ENCODE data around the gene PRMT3. TPM values are rescaled to one million over a fixed set of nuclear protein-coding genes. Genes with fewer than 3 reads are reported as not detected.

PRMT3 gene
- total RNA-seq, 2 donors from 2014 or later: 26.2 to 27.1 TPM

GRCh38 chr11:20493340-20493739 lies 105.8 kb downstream of the PRMT3 start:
- TF ChIP-seq CTCF (conservative IDR thresholded peaks at IDR 0.05): no peak
- Histone ChIP-seq H3K4me1 (ENCODE audit: control insufficient read depth, insufficient read depth, low read length) (peaks cover 4% of the 10 kb centered on the region), H3K4me3 (ENCODE audit: low read length) (no peak overlapping the region), H3K9ac (ENCODE audit: extremely low read depth, low read length, poor library complexity, severe bottlenecking) (no peak overlapping the region), H3K27ac (ENCODE audit: low read depth, low read length) (no peak overlapping the region), H3K27me3 (ENCODE audit: control insufficient read depth, insufficient read depth, low read length, poor library complexity, severe bottlenecking) (no peaks in the 10 kb centered on the region), H3K36me3 (ENCODE audit: control insufficient read depth, insufficient read depth, low read length) (no peaks in the 10 kb centered on the region), H3K9me3 (ENCODE audit: control insufficient read depth, low read length) (no peaks in the 10 kb centered on the region)
- Mint-ChIP-seq H3K4me1 (peaks cover 24% of the 10 kb centered on the region), H3K27me3 (ENCODE audit: insufficient read depth) (no peaks in the 10 kb centered on the region), H3K9me3 (no peaks in the 10 kb centered on the region), H3K27ac (no peak overlapping the region), H3K4me3 (no peak overlapping the region), H3K36me3 (ENCODE audit: low read depth) (peaks cover 20% of the 10 kb centered on the region)
- WGBS, 2 experiments (ENCODE audit: insufficient coverage in 1 of 2, insufficient read length in 1 of 2): 82 to 96% methylated on average over 4 of the region's 4 CpGs
- DNase-seq: no peak

GRCh38 chr11:20497124-20497792 lies 109.7 kb downstream of the PRMT3 start:
- Histone ChIP-seq H3K9ac (ENCODE audit: extremely low read depth, low read length, poor library complexity, severe bottlenecking) (no peak overlapping the region), H3K27ac (ENCODE audit: low read depth, low read length) (no peak overlapping the region), H3K4me3 (ENCODE audit: low read length) (no peak overlapping the region), H3K27me3 (ENCODE audit: control insufficient read depth, insufficient read depth, low read length, poor library complexity, severe bottlenecking) (no peaks in the 10 kb centered on the region), H3K9me3 (ENCODE audit: control insufficient read depth, low read length) (no peaks in the 10 kb centered on the region), H3K36me3 (ENCODE audit: control insufficient read depth, insufficient read depth, low read length) (no peaks in the 10 kb centered on the region), H3K4me1 (ENCODE audit: control insufficient read depth, insufficient read depth, low read length) (peaks cover 4% of the 10 kb centered on the region)
- DNase-seq: no peak
- Mint-ChIP-seq H3K27me3 (ENCODE audit: insufficient read depth) (no peaks in the 10 kb centered on the region), H3K4me1 (peaks cover 16% of the 10 kb centered on the region), H3K27ac (peak overlapping the region; percentile 12), H3K36me3 (ENCODE audit: low read depth) (peaks cover 25% of the 10 kb centered on the region), H3K9me3 (no peaks in the 10 kb centered on the region), H3K4me3 (no peak overlapping the region)
- TF ChIP-seq CTCF (conservative IDR thresholded peaks at IDR 0.05): no peak
- WGBS, 2 experiments (ENCODE audit: insufficient coverage in 1 of 2, insufficient read length in 1 of 2): 56 to 59% methylated on average over 3 to 4 of the region's 5 CpGs

GRCh38 chr11:20501252-20501651 lies 113.7 kb downstream of the PRMT3 start:
- Histone ChIP-seq H3K4me1 (ENCODE audit: control insufficient read depth, insufficient read depth, low read length) (peaks cover 4% of the 10 kb centered on the region), H3K4me3 (ENCODE audit: low read length) (no peak overlapping the region), H3K27ac (ENCODE audit: low read depth, low read length) (no peak overlapping the region), H3K9ac (ENCODE audit: extremely low read depth, low read length, poor library complexity, severe bottlenecking) (no peak overlapping the region), H3K36me3 (ENCODE audit: control insufficient read depth, insufficient read depth, low read length) (peaks cover 3% of the 10 kb centered on the region), H3K27me3 (ENCODE audit: control insufficient read depth, insufficient read depth, low read length, poor library complexity, severe bottlenecking) (no peaks in the 10 kb centered on the region), H3K9me3 (ENCODE audit: control insufficient read depth, low read length) (no peaks in the 10 kb centered on the region)
- TF ChIP-seq CTCF (conservative IDR thresholded peaks at IDR 0.05): no peak
- H3K4me3 Mint-ChIP-seq: no peak overlapping the region
- no peaks in the 10 kb centered on the region for H3K9me3 Mint-ChIP-seq
- no peaks in the 10 kb centered on the region for H3K27me3 Mint-ChIP-seq (ENCODE audit: insufficient read depth)
- H3K36me3 Mint-ChIP-seq (ENCODE audit: low read depth): peaks cover 16% of the 10 kb centered on the region
- peaks cover 16% of the 10 kb centered on the region for H3K4me1 Mint-ChIP-seq
- H3K27ac Mint-ChIP-seq: no peak overlapping the region
- DNase-seq: no peak
